Myometrial cell (primary cell): ENCODE data around the gene AHCY. TPM values are rescaled to one million over a fixed set of nuclear protein-coding genes. Genes with fewer than 3 reads are reported as not detected.

Experiments
- total RNA-seq: library from RNA; depleted of rRNA; stranded (reverse); fragments of >200 nt; gene quantifications from 2 replicates; pipeline ENCODE4 v1.2.3, GENCODE V29; 2015

The AHCY gene
- 152 and 157 TPM in 2 replicates for total RNA-seq

DNA sequence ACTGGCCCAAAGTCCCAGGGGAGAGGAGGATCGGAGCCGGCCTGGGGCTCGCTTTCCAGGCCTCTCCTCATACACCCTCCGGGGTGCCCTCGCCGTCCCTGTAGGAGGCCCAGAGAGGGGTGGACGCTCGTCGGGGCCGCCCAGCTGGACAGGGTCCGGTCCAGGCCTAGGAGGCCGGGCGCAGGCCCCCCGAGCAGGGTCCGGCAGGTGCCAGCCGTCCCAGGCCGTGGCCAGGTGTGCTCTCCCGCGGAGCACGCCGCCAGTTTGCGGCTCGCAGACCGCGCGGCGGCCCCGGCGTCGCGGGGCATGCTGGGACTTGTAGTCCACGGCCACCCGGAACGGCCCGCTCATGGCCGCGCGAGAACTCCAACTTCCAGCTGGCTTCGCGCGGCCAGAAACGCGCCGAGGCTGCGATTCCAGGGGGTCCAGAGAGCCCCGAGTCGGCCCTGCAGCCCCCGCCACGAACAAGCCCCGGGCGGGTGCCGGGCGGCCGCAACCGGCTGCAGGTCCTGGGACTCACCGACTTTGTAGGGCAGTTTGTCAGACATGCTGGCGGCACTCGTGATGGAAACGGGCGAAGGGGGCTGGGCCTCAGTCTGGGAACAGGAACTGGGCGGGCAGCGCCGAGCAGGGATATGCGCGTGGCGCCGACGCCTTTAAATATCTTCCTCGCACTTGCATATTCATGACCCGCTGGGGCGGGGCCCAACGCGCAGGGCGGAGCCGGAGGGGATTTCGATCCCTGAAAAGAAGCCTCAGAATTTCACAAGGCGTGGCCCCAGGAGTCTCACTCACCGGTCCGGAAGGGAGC lies at the start of gene AHCY:
Gene AHCY (minus strand): TSS at position 633 of the 811 bp plus-strand sequence. CDS start 85 bp downstream, at position 548.

DNA sequence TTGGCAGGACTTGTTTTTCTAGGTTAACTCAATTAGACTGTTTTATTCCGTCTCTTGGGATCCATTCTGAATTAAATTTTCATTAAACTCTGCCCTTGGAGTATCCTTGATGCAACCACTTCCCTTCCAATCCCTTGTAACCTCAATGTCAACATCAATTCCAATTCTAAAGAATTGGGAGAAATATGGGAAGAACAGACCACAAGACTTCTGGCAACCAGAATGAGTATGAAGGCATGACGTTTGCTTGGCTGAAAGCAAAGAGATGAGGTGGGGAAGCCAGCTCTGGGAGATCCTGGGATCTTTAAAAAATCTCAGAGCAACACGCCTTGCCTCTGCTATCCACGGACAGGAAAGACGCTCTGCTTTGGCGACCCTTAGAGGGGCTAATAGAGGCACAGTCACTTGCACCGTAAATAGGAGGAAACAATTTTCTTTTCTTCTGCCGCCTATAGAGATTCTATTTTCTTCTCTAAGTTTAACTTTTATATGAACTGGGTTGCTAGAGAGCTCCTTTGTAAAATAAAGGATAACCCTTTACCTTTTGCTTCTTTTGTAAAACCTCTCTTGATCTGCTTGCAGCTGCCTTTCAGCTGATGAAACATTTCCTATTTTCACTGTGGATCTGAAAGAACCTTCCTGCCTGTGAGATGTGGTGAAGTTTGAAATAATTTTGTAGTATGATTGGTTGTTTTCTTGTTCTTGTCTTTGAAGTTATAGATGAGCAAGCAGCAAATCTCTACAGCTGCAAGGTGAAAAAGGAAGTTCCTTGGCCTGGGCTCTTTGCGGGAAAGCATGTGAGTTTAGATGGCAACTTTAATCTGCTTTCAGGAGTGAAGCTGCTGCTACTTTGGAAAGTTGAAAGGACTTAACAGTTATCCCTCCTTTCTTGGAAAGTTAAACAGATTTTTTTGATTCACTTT lies 62.2 kb downstream of the AHCY start, which contains the start of gene ASIP:
Gene ASIP (plus strand): TSS at position 731 of the 923 bp plus-strand sequence. CDS start 18,952 bp downstream, outside the sequence.

Other genes starting within 250 kb of the AHCY start
- gene EIF2S2, start 191.1 kb downstream of the AHCY start, total RNA-seq: 105 and 126 TPM in 2 replicates
- gene ASIP, start 61.9 kb downstream of the AHCY start, total RNA-seq: not detected in 2 replicates
- gene ITCH, start 59.9 kb upstream of the AHCY start, total RNA-seq: 47.0 and 60.8 TPM in 2 replicates
- 131 and 161 TPM in 2 replicates for gene DYNLRB1, start 213.1 kb upstream of the AHCY start, total RNA-seq